A549 (cell line): ENCODE results near the gene PSMB7.

ENCODE experiments used
- CHD2 ChIP-seq: fragments of 150-350 bp; IDR thresholded peaks from 2 replicates; pipeline ENCODE4 v1.6.1; 2014; ENCODE audit warnings: low read length; ENCODE audit not compliant: partially characterized antibody
- FOSL2 ChIP-seq, 2 experiments: fragments of 450-650 bp in 1 of 2; fragments of >200 bp in 1 of 2; sonication (Bioruptor Twin) in 1 of 2; formaldehyde crosslinking; IDR thresholded peaks; 2 replicates each; pipeline versions ENCODE4 v1.5.0 to v1.6.1; 2016 to 2020; ENCODE audit warnings: mild to moderate bottlenecking in 1 of 2, moderate library complexity in 1 of 2
- PBX3 ChIP-seq: IDR thresholded peaks from 2 replicates; pipeline ENCODE4 v1.6.1; 2012
- RNF2 ChIP-seq: fragments of 200-600 bp; sonication (generic); IDR thresholded peaks from 2 replicates; pipeline ENCODE4 v1.6.1; 2016; ENCODE audit warnings: low read depth, mild to moderate bottlenecking, antibody characterized with exemption, moderate library complexity, borderline replicate concordance
- ZSCAN20 ChIP-seq: fragments of 250-450 bp; sonication (Bioruptor Pico); IDR thresholded peaks from 2 replicates; pipeline ENCODE4 v1.8.0; 2022; ENCODE audit warnings: mild to moderate bottlenecking, moderate library complexity
- TF ChIP-seq, protein P1 (sequence below): fragments of >200 bp; sonication (Bioruptor Twin); formaldehyde crosslinking; IDR thresholded peaks from 3 replicates; pipeline ENCODE4 v1.5.1; 2016

DNA sequence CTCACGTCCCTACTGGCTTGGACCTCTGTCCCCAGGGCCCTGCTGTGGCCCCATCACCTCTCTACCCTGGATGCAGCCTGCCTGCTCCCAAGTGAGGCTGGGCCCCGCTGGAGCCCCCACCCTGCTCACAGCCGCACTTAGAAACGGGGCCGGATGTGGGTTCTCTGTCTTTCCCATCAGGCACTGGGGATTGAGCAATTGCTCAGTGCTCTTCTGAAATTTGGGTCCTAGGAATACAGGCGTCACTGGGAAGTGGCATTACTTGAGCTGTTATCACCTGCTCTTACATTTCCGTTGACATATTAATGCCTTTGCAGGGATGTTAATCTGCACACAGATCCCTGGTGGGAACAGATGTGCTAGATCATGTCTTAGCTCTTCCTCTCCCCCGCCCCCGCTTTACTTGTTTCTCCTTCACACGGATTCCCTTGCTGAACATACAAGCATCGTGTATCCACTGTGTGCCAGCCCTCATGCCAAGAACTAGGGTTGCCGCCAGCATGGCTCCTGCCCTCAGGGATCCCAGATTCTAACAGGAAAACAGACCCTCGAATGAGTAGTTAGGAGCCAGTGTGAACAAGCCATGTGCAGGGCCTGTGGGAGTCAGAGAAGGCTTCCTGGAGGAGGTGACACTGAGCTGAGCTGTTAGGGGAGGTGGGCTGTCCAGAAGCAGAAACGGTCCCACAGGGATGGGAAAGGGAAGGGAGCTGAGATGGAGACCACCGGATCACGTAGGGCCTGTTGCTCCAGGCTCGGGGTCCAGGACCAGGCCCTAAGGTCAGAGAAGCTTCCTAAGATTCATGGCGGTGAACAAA is 92.4 kb downstream of the PSMB7 start:
- TF ChIP-seq RNF2 = no peak
- no peak for TF ChIP-seq CHD2
- no peak for TF ChIP-seq FOSL2 (IDR thresholded peaks at IDR 0.05)
- no peak for TF ChIP-seq FOSL2 (CRISPR knock-in tag; IDR thresholded peaks at IDR 0.05)
- TF ChIP-seq ZSCAN20 (CRISPR knock-in tag) = no peak
- TF ChIP-seq, protein P1, sequence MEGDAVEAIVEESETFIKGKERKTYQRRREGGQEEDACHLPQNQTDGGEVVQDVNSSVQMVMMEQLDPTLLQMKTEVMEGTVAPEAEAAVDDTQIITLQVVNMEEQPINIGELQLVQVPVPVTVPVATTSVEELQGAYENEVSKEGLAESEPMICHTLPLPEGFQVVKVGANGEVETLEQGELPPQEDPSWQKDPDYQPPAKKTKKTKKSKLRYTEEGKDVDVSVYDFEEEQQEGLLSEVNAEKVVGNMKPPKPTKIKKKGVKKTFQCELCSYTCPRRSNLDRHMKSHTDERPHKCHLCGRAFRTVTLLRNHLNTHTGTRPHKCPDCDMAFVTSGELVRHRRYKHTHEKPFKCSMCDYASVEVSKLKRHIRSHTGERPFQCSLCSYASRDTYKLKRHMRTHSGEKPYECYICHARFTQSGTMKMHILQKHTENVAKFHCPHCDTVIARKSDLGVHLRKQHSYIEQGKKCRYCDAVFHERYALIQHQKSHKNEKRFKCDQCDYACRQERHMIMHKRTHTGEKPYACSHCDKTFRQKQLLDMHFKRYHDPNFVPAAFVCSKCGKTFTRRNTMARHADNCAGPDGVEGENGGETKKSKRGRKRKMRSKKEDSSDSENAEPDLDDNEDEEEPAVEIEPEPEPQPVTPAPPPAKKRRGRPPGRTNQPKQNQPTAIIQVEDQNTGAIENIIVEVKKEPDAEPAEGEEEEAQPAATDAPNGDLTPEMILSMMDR = no peak
- TF ChIP-seq PBX3 = no peak
